Measurements from ENCODE around the gene CRISPLD2.

CRISPLD2 gene

DNA sequence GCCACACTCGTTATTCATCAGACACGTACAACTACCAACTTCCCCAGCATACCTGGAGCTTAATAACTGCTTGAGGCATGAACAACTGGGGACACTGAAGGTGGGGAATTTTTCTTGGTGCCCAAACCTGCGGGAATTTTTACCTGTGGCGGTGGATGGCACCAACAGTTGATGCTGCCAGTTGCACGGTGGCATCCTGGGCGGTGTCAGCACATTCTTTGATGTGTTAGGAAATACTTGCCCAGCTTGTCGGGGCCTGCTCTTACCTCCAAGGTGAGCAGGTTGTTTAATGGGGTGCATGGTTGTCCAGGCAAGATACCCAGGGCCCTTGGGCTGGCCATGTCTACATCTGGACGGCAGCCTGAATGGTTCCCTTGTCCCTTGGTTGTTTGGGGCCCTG is 79.6 kb downstream of the CRISPLD2 start:
- Histone ChIP-seq H3K9ac (ENCODE audit: low read depth in 1 of 2, low read length in 2 of 2) (no peak overlapping the region), H3K4me1 (ENCODE audit: control insufficient read depth in 1 of 2, insufficient read depth in 2 of 2, low read length in 2 of 2) (no peaks in the 10 kb centered on the region), H3K27ac (ENCODE audit: low read depth, low read length) (no peak overlapping the region), H3K4me3 (ENCODE audit: low read depth in 1 of 2, low read length in 2 of 2) (no peak overlapping the region), H3K36me3 (ENCODE audit: control insufficient read depth in 1 of 2, insufficient read depth in 2 of 2, low read length in 2 of 2) (peaks cover 4 to 6% of the 10 kb centered on the region in 2 donors), H3K27me3 (ENCODE audit: control insufficient read depth in 1 of 2, insufficient read depth in 2 of 2, low read length in 2 of 2) (no peaks in the 10 kb centered on the region), H3K9me3 (ENCODE audit: control insufficient read depth in 1 of 2, low read length in 2 of 2) (no peaks in the 10 kb centered on the region)

- H3K9ac ChIP-seq (ENCODE audit: low read depth in 1 of 2, low read length in 2 of 2) = no peak overlapping the region
- no peaks in the 10 kb centered on the region for H3K36me3 ChIP-seq (ENCODE audit: control insufficient read depth in 1 of 2, insufficient read depth in 2 of 2, low read length in 2 of 2)
- no peak overlapping the region for H3K4me3 ChIP-seq (ENCODE audit: low read depth in 1 of 2, low read length in 2 of 2)
- H3K27ac ChIP-seq (ENCODE audit: low read depth, low read length) = no peak overlapping the region
- H3K27me3 ChIP-seq (ENCODE audit: control insufficient read depth in 1 of 2, insufficient read depth in 2 of 2, low read length in 2 of 2) = no peaks in the 10 kb centered on the region
- no peaks in the 10 kb centered on the region for H3K9me3 ChIP-seq (ENCODE audit: control insufficient read depth in 1 of 2, low read length in 2 of 2)
- H3K4me1 ChIP-seq (ENCODE audit: control insufficient read depth in 1 of 2, insufficient read depth in 2 of 2, low read length in 2 of 2) = peaks cover 0 to 9% of the 10 kb centered on the region in 2 donors
Measured at GRCh38 chr16:84905965-84906460, 86.2 kb downstream of the CRISPLD2 start.

DNA sequence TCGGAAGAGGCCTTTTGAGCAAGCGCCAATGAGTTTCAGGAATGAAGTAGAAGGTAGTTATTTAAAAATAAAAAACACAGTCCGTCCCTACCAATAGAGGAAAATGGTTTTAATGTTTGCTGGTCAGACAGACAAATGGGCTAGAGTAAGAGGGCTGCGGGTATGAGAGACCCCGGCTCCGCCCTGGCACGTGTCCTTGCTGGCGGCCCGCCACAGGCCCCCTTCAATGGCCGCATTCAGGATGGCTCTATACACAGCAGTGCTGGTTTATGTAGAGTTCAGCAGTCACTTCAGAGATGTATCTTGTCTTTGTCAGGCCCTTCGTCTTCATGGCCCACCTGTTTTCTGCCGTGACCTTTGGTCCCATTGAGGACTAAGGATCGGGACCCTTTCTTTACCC is 87.3 kb downstream of the CRISPLD2 start:
- no peak overlapping the region for H3K4me3 ChIP-seq (ENCODE audit: low read depth in 1 of 2, low read length in 2 of 2)
- no peak overlapping the region for H3K9ac ChIP-seq (ENCODE audit: low read depth in 1 of 2, low read length in 2 of 2)

DNA sequence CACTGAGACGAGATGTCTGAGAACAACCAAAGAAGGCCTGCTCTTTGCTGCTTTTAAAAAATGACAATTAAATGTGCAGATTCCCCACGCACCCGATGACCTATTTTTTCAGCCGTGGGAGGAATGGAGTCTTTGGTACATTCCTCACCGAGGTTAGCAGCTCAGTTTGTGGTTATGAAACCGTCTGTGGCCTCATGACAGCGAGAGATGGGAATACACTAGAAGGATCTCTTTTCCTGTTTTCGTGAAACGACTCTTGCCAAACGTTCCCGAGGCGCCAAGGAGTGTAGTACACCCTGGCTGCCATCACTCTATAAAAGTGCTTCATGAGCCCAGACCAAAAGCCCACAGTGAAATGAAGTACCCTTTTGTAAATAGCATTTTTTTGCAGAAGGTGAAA is 87.8 kb downstream of the CRISPLD2 start:
- no peak overlapping the region for H3K4me3 ChIP-seq (ENCODE audit: low read depth in 1 of 2, low read length in 2 of 2)
- H3K36me3 ChIP-seq (ENCODE audit: control insufficient read depth in 1 of 2, insufficient read depth in 2 of 2, low read length in 2 of 2) = no peaks in the 10 kb centered on the region
- H3K27me3 ChIP-seq (ENCODE audit: control insufficient read depth in 1 of 2, insufficient read depth in 2 of 2, low read length in 2 of 2) = no peaks in the 10 kb centered on the region
- no peaks in the 10 kb centered on the region for H3K9me3 ChIP-seq (ENCODE audit: control insufficient read depth in 1 of 2, low read length in 2 of 2)
- peaks cover 0 to 9% of the 10 kb centered on the region in 2 donors for H3K4me1 ChIP-seq (ENCODE audit: control insufficient read depth in 1 of 2, insufficient read depth in 2 of 2, low read length in 2 of 2)
- H3K27ac ChIP-seq (ENCODE audit: low read depth, low read length) = no peak overlapping the region
- H3K9ac ChIP-seq (ENCODE audit: low read depth in 1 of 2, low read length in 2 of 2) = no peak overlapping the region

More for the DNA sequence above, 87.3 kb downstream of the CRISPLD2 start:
- H3K4me1 ChIP-seq (ENCODE audit: control insufficient read depth in 1 of 2, insufficient read depth in 2 of 2, low read length in 2 of 2) = peaks cover 0 to 9% of the 10 kb centered on the region in 2 donors
- H3K27me3 ChIP-seq (ENCODE audit: control insufficient read depth in 1 of 2, insufficient read depth in 2 of 2, low read length in 2 of 2) = no peaks in the 10 kb centered on the region
- no peaks in the 10 kb centered on the region for H3K36me3 ChIP-seq (ENCODE audit: control insufficient read depth in 1 of 2, insufficient read depth in 2 of 2, low read length in 2 of 2)
- H3K27ac ChIP-seq (ENCODE audit: low read depth, low read length) = no peak overlapping the region
- H3K9me3 ChIP-seq (ENCODE audit: control insufficient read depth in 1 of 2, low read length in 2 of 2) = no peaks in the 10 kb centered on the region

DNA sequence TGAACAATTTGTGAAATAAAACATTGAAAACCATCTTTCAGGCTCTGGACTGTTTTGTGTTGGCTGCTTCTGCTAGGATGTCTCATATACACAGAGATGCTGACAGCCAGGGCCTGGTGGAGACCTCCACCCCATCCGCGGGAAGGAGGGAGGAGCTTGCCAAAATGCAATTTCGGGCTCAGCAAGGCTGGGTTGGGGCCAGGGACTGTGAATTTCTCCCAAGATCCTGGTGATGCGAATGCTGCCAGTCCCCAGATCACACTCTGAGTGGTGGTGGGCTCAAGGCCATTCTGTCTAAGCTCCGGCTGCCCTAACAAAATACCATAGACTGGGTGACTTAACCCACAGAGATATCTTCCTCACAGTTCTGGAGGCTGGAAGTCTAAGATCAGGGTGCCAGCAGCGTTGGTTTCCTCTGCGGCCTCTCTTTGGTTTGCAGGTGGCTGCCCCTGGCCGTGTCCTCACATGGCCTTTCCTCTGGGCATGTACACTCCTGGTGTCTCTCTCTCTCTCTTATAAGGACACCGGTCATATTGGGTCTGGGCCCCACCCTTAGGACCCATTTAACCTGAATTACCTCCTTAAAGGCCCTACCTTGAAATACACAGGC is 89.8 kb downstream of the CRISPLD2 start:
- H3K36me3 ChIP-seq (ENCODE audit: control insufficient read depth in 1 of 2, insufficient read depth in 2 of 2, low read length in 2 of 2) = no peaks in the 10 kb centered on the region
- no peaks in the 10 kb centered on the region for H3K9me3 ChIP-seq (ENCODE audit: control insufficient read depth in 1 of 2, low read length in 2 of 2)
- H3K4me3 ChIP-seq (ENCODE audit: low read depth in 1 of 2, low read length in 2 of 2) = no peak overlapping the region
- no peak overlapping the region for H3K9ac ChIP-seq (ENCODE audit: low read depth in 1 of 2, low read length in 2 of 2)
- peaks cover 3 to 9% of the 10 kb centered on the region in 2 donors for H3K4me1 ChIP-seq (ENCODE audit: control insufficient read depth in 1 of 2, insufficient read depth in 2 of 2, low read length in 2 of 2)
- H3K27ac ChIP-seq (ENCODE audit: low read depth, low read length) = no peak overlapping the region
- no peaks in the 10 kb centered on the region for H3K27me3 ChIP-seq (ENCODE audit: control insufficient read depth in 1 of 2, insufficient read depth in 2 of 2, low read length in 2 of 2)

DNA sequence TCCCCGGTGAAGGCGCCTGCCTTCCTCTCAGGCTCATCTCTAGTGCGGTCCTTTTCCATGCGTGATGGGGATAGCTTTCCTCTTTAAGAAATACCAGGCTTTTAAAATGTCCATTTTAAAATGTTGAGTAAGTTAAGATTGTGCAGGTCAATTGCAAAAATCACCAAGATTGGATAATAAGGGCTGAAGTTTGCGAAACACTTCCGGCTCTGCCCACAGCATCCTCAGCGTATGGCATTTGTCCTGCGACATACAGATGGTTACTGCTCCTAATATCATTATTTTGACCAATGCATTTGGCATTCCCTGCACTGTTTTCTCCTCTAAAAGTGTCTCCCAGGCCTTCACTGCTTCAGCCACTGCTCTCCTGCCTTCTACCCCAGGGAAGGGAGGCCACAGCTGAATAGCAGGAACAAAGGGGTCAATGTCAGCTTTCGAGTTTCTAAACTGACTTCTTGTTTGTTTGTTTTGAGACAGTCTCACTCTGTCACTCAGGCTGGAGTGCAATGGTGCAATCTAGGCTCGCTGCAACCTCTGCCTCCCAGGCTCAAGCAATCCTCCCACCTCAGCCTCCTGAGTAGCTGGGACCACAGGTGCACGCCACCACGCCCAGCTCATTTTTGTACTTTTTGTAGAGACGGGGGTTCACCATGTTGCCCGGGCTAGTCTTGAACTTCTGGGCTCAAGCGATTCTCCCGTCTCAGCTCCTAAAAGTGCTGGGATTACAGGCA is 91.9 kb downstream of the CRISPLD2 start:
- no peak overlapping the region for H3K27ac ChIP-seq (ENCODE audit: low read depth, low read length)
- no peaks in the 10 kb centered on the region for H3K9me3 ChIP-seq (ENCODE audit: control insufficient read depth in 1 of 2, low read length in 2 of 2)

GRCh38 chr16:84913315-84913714 is 93.5 kb downstream of the CRISPLD2 start:
- Histone ChIP-seq H3K36me3 (ENCODE audit: control insufficient read depth in 1 of 2, insufficient read depth in 2 of 2, low read length in 2 of 2) (no peaks in the 10 kb centered on the region), H3K27ac (ENCODE audit: low read depth, low read length) (no peak overlapping the region), H3K9me3 (ENCODE audit: control insufficient read depth in 1 of 2, low read length in 2 of 2) (no peaks in the 10 kb centered on the region), H3K27me3 (ENCODE audit: control insufficient read depth in 1 of 2, insufficient read depth in 2 of 2, low read length in 2 of 2) (no peaks in the 10 kb centered on the region), H3K4me3 (ENCODE audit: low read depth in 1 of 2, low read length in 2 of 2) (no peak overlapping the region), H3K4me1 (ENCODE audit: control insufficient read depth in 1 of 2, insufficient read depth in 2 of 2, low read length in 2 of 2) (peaks cover 3 to 9% of the 10 kb centered on the region in 2 donors), H3K9ac (ENCODE audit: low read depth in 1 of 2, low read length in 2 of 2) (no peak overlapping the region)

More for the DNA sequence above, 91.9 kb downstream of the CRISPLD2 start:
- no peak overlapping the region for H3K4me3 ChIP-seq (ENCODE audit: low read depth in 1 of 2, low read length in 2 of 2)
- H3K36me3 ChIP-seq (ENCODE audit: control insufficient read depth in 1 of 2, insufficient read depth in 2 of 2, low read length in 2 of 2) = no peaks in the 10 kb centered on the region
- H3K4me1 ChIP-seq (ENCODE audit: control insufficient read depth in 1 of 2, insufficient read depth in 2 of 2, low read length in 2 of 2) = peaks cover 3 to 9% of the 10 kb centered on the region in 2 donors
- no peak overlapping the region for H3K9ac ChIP-seq (ENCODE audit: low read depth in 1 of 2, low read length in 2 of 2)
- no peaks in the 10 kb centered on the region for H3K27me3 ChIP-seq (ENCODE audit: control insufficient read depth in 1 of 2, insufficient read depth in 2 of 2, low read length in 2 of 2)

DNA sequence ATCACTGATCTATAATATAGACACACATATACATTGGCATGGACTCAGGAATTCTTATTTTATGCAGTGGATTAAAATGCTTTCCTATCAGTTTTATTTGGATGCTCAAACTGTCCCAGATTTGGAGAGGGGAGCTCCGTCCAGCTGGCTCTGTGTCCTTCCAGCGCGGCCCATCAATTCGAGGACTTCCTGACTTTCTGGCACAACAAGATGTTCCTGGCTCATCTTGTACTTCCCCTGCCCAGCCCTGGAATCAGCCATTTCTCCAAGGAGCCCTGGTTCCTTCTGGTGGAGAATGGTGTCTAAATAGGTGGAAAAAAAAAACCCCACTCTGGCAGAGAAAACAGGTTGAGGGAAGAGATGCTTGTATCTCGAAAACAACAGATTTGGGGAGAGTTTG is 94.5 kb downstream of the CRISPLD2 start:
- no peak overlapping the region for H3K27ac ChIP-seq (ENCODE audit: low read depth, low read length)

GRCh38 chr16:84916178-84916577 is 96.4 kb downstream of the CRISPLD2 start:
- H3K27ac ChIP-seq (ENCODE audit: low read depth, low read length) = no peak overlapping the region
- no peak overlapping the region for H3K9ac ChIP-seq (ENCODE audit: low read depth in 1 of 2, low read length in 2 of 2)
- H3K9me3 ChIP-seq (ENCODE audit: control insufficient read depth in 1 of 2, low read length in 2 of 2) = no peaks in the 10 kb centered on the region
- peaks cover 0 to 3% of the 10 kb centered on the region in 2 donors for H3K4me1 ChIP-seq (ENCODE audit: control insufficient read depth in 1 of 2, insufficient read depth in 2 of 2, low read length in 2 of 2)
- no peak overlapping the region for H3K4me3 ChIP-seq (ENCODE audit: low read depth in 1 of 2, low read length in 2 of 2)
- H3K27me3 ChIP-seq (ENCODE audit: control insufficient read depth in 1 of 2, insufficient read depth in 2 of 2, low read length in 2 of 2) = no peaks in the 10 kb centered on the region
- no peaks in the 10 kb centered on the region for H3K36me3 ChIP-seq (ENCODE audit: control insufficient read depth in 1 of 2, insufficient read depth in 2 of 2, low read length in 2 of 2)

More for the DNA sequence above, 94.5 kb downstream of the CRISPLD2 start:
- no peak overlapping the region for H3K9ac ChIP-seq (ENCODE audit: low read depth in 1 of 2, low read length in 2 of 2)
- peaks cover 3 to 9% of the 10 kb centered on the region in 2 donors for H3K4me1 ChIP-seq (ENCODE audit: control insufficient read depth in 1 of 2, insufficient read depth in 2 of 2, low read length in 2 of 2)
- H3K9me3 ChIP-seq (ENCODE audit: control insufficient read depth in 1 of 2, low read length in 2 of 2) = no peaks in the 10 kb centered on the region
- H3K36me3 ChIP-seq (ENCODE audit: control insufficient read depth in 1 of 2, insufficient read depth in 2 of 2, low read length in 2 of 2) = no peaks in the 10 kb centered on the region
- H3K4me3 ChIP-seq (ENCODE audit: low read depth in 1 of 2, low read length in 2 of 2) = no peak overlapping the region
- H3K27me3 ChIP-seq (ENCODE audit: control insufficient read depth in 1 of 2, insufficient read depth in 2 of 2, low read length in 2 of 2) = no peaks in the 10 kb centered on the region

GRCh38 chr16:84916850-84917249 is 97.1 kb downstream of the CRISPLD2 start:
- H3K4me1 ChIP-seq (ENCODE audit: control insufficient read depth in 1 of 2, insufficient read depth in 2 of 2, low read length in 2 of 2) = peaks cover 0 to 3% of the 10 kb centered on the region in 2 donors
- H3K9ac ChIP-seq (ENCODE audit: low read depth in 1 of 2, low read length in 2 of 2) = no peak overlapping the region
- H3K27ac ChIP-seq (ENCODE audit: low read depth, low read length) = no peak overlapping the region
- no peaks in the 10 kb centered on the region for H3K9me3 ChIP-seq (ENCODE audit: control insufficient read depth in 1 of 2, low read length in 2 of 2)
- H3K27me3 ChIP-seq (ENCODE audit: control insufficient read depth in 1 of 2, insufficient read depth in 2 of 2, low read length in 2 of 2) = no peaks in the 10 kb centered on the region
- no peak overlapping the region for H3K4me3 ChIP-seq (ENCODE audit: low read depth in 1 of 2, low read length in 2 of 2)
- no peaks in the 10 kb centered on the region for H3K36me3 ChIP-seq (ENCODE audit: control insufficient read depth in 1 of 2, insufficient read depth in 2 of 2, low read length in 2 of 2)

Measured in duodenal mucosa (tissue), 2 donors.